Fibroblast of lung (primary cell): ENCODE data around the gene PKNOX2.

Experiments
- EZH2 ChIP-seq: IDR thresholded peaks from 2 replicates; pipeline ENCODE4 v1.5.1; 2012; ENCODE audit warnings: low read length, control low read depth, mild to moderate bottlenecking; ENCODE audit errors: missing control alignments
- TF ChIP-seq, protein P1 (sequence below), 2 donors: IDR thresholded peaks in 1 of 2; conservative IDR thresholded peaks in 1 of 2; 1 replicate in 1 of 2; 2 replicates in 1 of 2; pipeline ENCODE4 v1.5.1; 2011 to 2012; ENCODE audit warnings: low read length in 2 of 2, control low read depth in 1 of 2, inconsistent platforms in 1 of 2, low read depth in 1 of 2, mild to moderate bottlenecking in 1 of 2

- TF ChIP-seq, protein P1, sequence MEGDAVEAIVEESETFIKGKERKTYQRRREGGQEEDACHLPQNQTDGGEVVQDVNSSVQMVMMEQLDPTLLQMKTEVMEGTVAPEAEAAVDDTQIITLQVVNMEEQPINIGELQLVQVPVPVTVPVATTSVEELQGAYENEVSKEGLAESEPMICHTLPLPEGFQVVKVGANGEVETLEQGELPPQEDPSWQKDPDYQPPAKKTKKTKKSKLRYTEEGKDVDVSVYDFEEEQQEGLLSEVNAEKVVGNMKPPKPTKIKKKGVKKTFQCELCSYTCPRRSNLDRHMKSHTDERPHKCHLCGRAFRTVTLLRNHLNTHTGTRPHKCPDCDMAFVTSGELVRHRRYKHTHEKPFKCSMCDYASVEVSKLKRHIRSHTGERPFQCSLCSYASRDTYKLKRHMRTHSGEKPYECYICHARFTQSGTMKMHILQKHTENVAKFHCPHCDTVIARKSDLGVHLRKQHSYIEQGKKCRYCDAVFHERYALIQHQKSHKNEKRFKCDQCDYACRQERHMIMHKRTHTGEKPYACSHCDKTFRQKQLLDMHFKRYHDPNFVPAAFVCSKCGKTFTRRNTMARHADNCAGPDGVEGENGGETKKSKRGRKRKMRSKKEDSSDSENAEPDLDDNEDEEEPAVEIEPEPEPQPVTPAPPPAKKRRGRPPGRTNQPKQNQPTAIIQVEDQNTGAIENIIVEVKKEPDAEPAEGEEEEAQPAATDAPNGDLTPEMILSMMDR (conservative IDR thresholded peaks at IDR 0.05 in 1 of 2, IDR thresholded peaks at IDR 0.05 in 1 of 2; ENCODE audit: low read depth in 1 of 2, low read length in 2 of 2): no peak
- no peak for TF ChIP-seq EZH2
Observed at GRCh38 chr11:125410091-125410490, 245.5 kb downstream of the PKNOX2 start.
